GM19240 (cell line): Measurements from ENCODE around the gene MPPED2.

Experiments used
- DNase-seq: peaks from one replicate; pipeline ENCODE4 v3.0.0; 2011; ENCODE audit warnings: low spot score; ENCODE audit not compliant: insufficient read length

The MPPED2 gene

GRCh38 chr11:30586251-30587144 is at the start of gene MPPED2:
Gene MPPED2, minus strand, starts transcription at chr11:30586353. Its CDS starts 5,980 bp downstream, at chr11:30580373.
- peak; percentile 5 for DNase-seq

- no peak for DNase-seq
Observed at GRCh38 chr11:30635401-30635989, 49.3 kb upstream of the MPPED2 start.

GRCh38 chr11:30631148-30631547 is 45.0 kb upstream of the MPPED2 start:
- DNase-seq = no peak

- DNase-seq = no peak
Observed at GRCh38 chr11:30619767-30620166, 33.6 kb upstream of the MPPED2 start.

GRCh38 chr11:30617762-30618161 is 31.6 kb upstream of the MPPED2 start:
- DNase-seq = no peak

GRCh38 chr11:30610628-30611027 is 24.5 kb upstream of the MPPED2 start:
- DNase-seq = no peak

GRCh38 chr11:30608534-30608933 is 22.4 kb upstream of the MPPED2 start:
- DNase-seq = no peak

GRCh38 chr11:30605036-30605605 is 19.0 kb upstream of the MPPED2 start:
- no peak for DNase-seq

GRCh38 chr11:30603357-30603756 is 17.2 kb upstream of the MPPED2 start:
- no peak for DNase-seq

GRCh38 chr11:30596832-30597231 is 10.7 kb upstream of the MPPED2 start:
- DNase-seq = no peak

GRCh38 chr11:30595934-30596333 is 9.8 kb upstream of the MPPED2 start:
- DNase-seq = no peak

- no peak for DNase-seq
Observed at GRCh38 chr11:30594646-30595411, 8.7 kb upstream of the MPPED2 start.

- no peak for DNase-seq
Observed at GRCh38 chr11:30587269-30587812, 1.2 kb upstream of the MPPED2 start.

GRCh38 chr11:30585892-30586250 is 282 bp downstream of the MPPED2 start:
- DNase-seq = no peak

GRCh38 chr11:30585125-30585891 is 845 bp downstream of the MPPED2 start:
- DNase-seq = no peak

- no peak for DNase-seq
Observed at GRCh38 chr11:30583476-30584280, 2.5 kb downstream of the MPPED2 start.

- DNase-seq = no peak
Observed at GRCh38 chr11:30582726-30583125, 3.4 kb downstream of the MPPED2 start.

GRCh38 chr11:30581675-30582074 is 4.5 kb downstream of the MPPED2 start:
- DNase-seq = no peak

GRCh38 chr11:30580573-30580972 is 5.6 kb downstream of the MPPED2 start:
- DNase-seq = no peak
